Esophagus mucosa (tissue), 1 donor: ENCODE measurements around the gene NUDT13. TPM values are rescaled to one million over a fixed set of nuclear protein-coding genes. Genes with fewer than 3 reads are reported as not detected.
"Not testable (repeated sequence)": the region's sequence is repeated elsewhere in the genome, so short reads cannot be mapped to it uniquely, and the experiment has no call there.

Experiments
- ATAC-seq: fragments of 200-7000 bp; cut with Tn5 transposase; one replicate; pipeline ENCODE4 v1.9.1; 2020
- total RNA-seq: library from RNA; stranded (reverse); gene quantifications from one replicate; pipeline ENCODE4 v1.2.4, GENCODE V29; 2023
- donor health status: DM: yes; HTN: yes; CAD: no.

NUDT13 gene
- total RNA-seq, 1 donor from 2014 or later = 1.0 TPM

- no peak for ATAC-seq
Observed at GRCh38 chr10:73106301-73106700, 4.0 kb upstream of the NUDT13 start.

GRCh38 chr10:73109248-73109652 is 1.0 kb upstream of the NUDT13 start:
- ATAC-seq = not testable (repeated sequence)

GRCh38 chr10:73112032-73112431 is 1.8 kb downstream of the NUDT13 start:
- ATAC-seq = not testable (repeated sequence)

GRCh38 chr10:73113551-73113950 is 3.3 kb downstream of the NUDT13 start:
- no peak for ATAC-seq

GRCh38 chr10:73116017-73116416 is 5.8 kb downstream of the NUDT13 start:
- no peak for ATAC-seq

- peak; percentile 81 for ATAC-seq
Observed at GRCh38 chr10:73117976-73118743, 7.9 kb downstream of the NUDT13 start.

- ATAC-seq = no peak
Observed at GRCh38 chr10:73119457-73119856, 9.2 kb downstream of the NUDT13 start.

GRCh38 chr10:73119952-73120351 is 9.7 kb downstream of the NUDT13 start:
- no peak for ATAC-seq

GRCh38 chr10:73126343-73126742 is 16.1 kb downstream of the NUDT13 start:
- ATAC-seq = peak; percentile 67

GRCh38 chr10:73131301-73131700 is 21.0 kb downstream of the NUDT13 start:
- peak; percentile 73 for ATAC-seq

GRCh38 chr10:73131913-73132686 is 21.8 kb downstream of the NUDT13 start:
- ATAC-seq = no peak

- ATAC-seq = no peak
Observed at GRCh38 chr10:73134727-73135126, 24.5 kb downstream of the NUDT13 start.

GRCh38 chr10:73136627-73137026 is 26.4 kb downstream of the NUDT13 start:
- ATAC-seq = peak; percentile 8

- no peak for ATAC-seq
Observed at GRCh38 chr10:73139251-73139650, 29.0 kb downstream of the NUDT13 start.

- no peak for ATAC-seq
Observed at GRCh38 chr10:73141603-73142002, 31.3 kb downstream of the NUDT13 start.

GRCh38 chr10:73150633-73151413 is 40.6 kb downstream of the NUDT13 start:
- not testable (repeated sequence) for ATAC-seq

GRCh38 chr10:73152009-73152408 is 41.8 kb downstream of the NUDT13 start:
- ATAC-seq = no peak

- no peak for ATAC-seq
Observed at GRCh38 chr10:73156054-73156453, 45.8 kb downstream of the NUDT13 start.

GRCh38 chr10:73159038-73159648 is 48.9 kb downstream of the NUDT13 start:
- no peak for ATAC-seq

GRCh38 chr10:73161079-73161478 is 50.8 kb downstream of the NUDT13 start:
- no peak for ATAC-seq

GRCh38 chr10:73161662-73162061 is 51.4 kb downstream of the NUDT13 start:
- ATAC-seq = no peak

- ATAC-seq = no peak
Observed at GRCh38 chr10:73163096-73163495, 52.8 kb downstream of the NUDT13 start.

GRCh38 chr10:73166972-73167371 is 56.7 kb downstream of the NUDT13 start:
- no peak for ATAC-seq
